Measurements from ENCODE around the gene SPTBN4. TPM values are rescaled to one million over a fixed set of nuclear protein-coding genes. Genes with fewer than 3 reads are reported as not detected.

Gene SPTBN4
- polyA plus RNA-seq, 1 donor: 1.2 TPM

GRCh38 chr19:40604647-40605215 lies 137.9 kb downstream of the SPTBN4 start:
- DNase-seq: no peak

GRCh38 chr19:40605216-40605971 lies 138.6 kb downstream of the SPTBN4 start:
- DNase-seq: no peak

- no peak for DNase-seq
These were observed 140.8 kb downstream of the SPTBN4 start for GRCh38 chr19:40607311-40608239.

GRCh38 chr19:40608240-40608621 lies 141.4 kb downstream of the SPTBN4 start:
- no peak for DNase-seq

- DNase-seq: no peak
These were observed 142.2 kb downstream of the SPTBN4 start for GRCh38 chr19:40608957-40609356.

GRCh38 chr19:40609561-40610395 lies 143.0 kb downstream of the SPTBN4 start:
- no peak for DNase-seq

- no peak for DNase-seq
These were observed 143.7 kb downstream of the SPTBN4 start for GRCh38 chr19:40610396-40611064.

- DNase-seq: no peak
These were observed 144.3 kb downstream of the SPTBN4 start for GRCh38 chr19:40611096-40611495.

GRCh38 chr19:40611900-40612698 lies 145.3 kb downstream of the SPTBN4 start:
- DNase-seq: no peak

GRCh38 chr19:40612831-40613689 lies 146.3 kb downstream of the SPTBN4 start:
- DNase-seq: no peak

- DNase-seq: no peak
These were observed 147.2 kb downstream of the SPTBN4 start for GRCh38 chr19:40613690-40614621.

GRCh38 chr19:40614622-40615411 lies 148.0 kb downstream of the SPTBN4 start:
- DNase-seq: peak; percentile 81

- DNase-seq: no peak
These were observed 149.4 kb downstream of the SPTBN4 start for GRCh38 chr19:40616178-40616577.

GRCh38 chr19:40616941-40617340 lies 150.1 kb downstream of the SPTBN4 start:
- no peak for DNase-seq

- no peak for DNase-seq
These were observed 151.2 kb downstream of the SPTBN4 start for GRCh38 chr19:40617961-40618360.

GRCh38 chr19:40619333-40620160 lies 152.7 kb downstream of the SPTBN4 start:
- no peak for DNase-seq

- no peak for DNase-seq
These were observed 153.3 kb downstream of the SPTBN4 start for GRCh38 chr19:40620161-40620485.
